AML-193 (cell line): ENCODE results near the gene ZNF598.
"Not testable (repeated sequence)": the region's sequence is repeated elsewhere in the genome, so short reads cannot be mapped to it uniquely, and the experiment has no call there.

Experiments
- DNase-seq, 2 experiments: peaks; one replicate each; lab custom pipeline; 2025; lab: John Stamatoyannopoulos, UW

ZNF598 gene

DNA sequence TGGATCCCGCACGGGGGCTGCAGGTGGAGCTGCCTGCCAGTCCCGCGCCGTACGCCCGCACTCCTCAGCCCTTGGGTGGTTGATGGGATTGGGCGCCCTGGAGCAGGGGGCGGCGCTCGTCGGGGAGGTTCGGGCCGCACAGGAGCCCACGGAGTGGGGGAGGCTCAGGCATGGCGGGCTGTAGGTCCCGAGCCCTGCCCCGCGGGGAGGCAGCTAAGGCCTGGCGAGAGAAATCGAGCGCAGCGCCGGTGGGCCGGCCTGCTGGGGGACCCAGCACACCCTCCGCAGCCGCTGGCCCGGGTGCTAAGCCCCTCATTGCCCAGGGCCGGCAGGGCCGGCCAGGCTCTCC lies 51.5 kb downstream of the ZNF598 start:
- DNase-seq, result not testable (repeated sequence)

DNA sequence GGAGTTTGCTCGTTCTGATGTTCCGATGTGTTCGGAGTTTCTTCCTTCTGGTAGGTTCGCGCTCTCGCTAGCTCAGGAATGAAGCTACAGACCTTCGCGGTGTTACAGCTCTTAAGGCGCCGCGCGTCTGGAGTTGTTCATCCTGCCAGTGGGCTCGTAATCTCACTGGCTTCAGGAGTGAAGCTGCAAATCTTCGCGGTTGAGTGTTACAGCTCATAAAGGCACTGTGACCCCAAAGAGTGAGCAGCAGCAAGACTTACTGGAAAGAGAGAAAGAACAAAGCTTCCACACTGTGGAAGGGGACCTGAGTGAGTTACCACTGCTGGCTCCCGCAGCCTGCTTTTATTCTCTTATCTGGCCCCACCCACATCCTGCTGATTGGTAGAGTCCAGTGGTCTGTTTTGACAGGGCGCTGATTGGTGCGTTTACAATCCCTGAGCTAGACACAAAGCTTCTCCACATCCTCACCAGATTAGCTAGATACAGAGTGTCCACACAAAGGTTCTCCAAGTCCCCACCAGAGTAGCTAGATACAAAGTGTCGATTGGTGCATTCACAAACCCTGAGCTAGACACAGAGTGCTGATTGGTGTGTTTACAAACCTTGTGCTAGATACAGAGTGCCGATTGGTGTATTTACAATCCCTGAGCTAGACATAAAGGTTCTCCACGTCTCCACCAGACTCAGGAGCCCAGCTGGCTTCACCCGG lies 52.0 kb downstream of the ZNF598 start:
- not testable (repeated sequence) for DNase-seq

GRCh38 chr16:1953734-1954133 lies 55.9 kb downstream of the ZNF598 start:
- DNase-seq, result no peak

- DNase-seq, result no peak
Observed at GRCh38 chr16:1950559-1950958, 59.1 kb downstream of the ZNF598 start.

GRCh38 chr16:1950047-1950446 lies 59.6 kb downstream of the ZNF598 start:
- no peak for DNase-seq

GRCh38 chr16:1949507-1949906 lies 60.1 kb downstream of the ZNF598 start:
- no peak for DNase-seq
